MM.1S (cell line): Measurements from ENCODE around the gene TCTN3.

Source experiments
- EZH2 ChIP-seq: fragments of 300-600 bp; sonication (generic); optimal IDR thresholded peaks from 2 replicates; pipeline ENCODE3; 2017; ENCODE audit warnings: low read depth, mild to moderate bottlenecking, antibody characterized with exemption, low read length, mixed read lengths
- EZH2phosphoT487 ChIP-seq: fragments of 300-600 bp; sonication (generic); IDR thresholded peaks from 2 replicates; pipeline ENCODE4 v1.6.1; 2018; ENCODE audit warnings: antibody characterized with exemption, low read length
- TF ChIP-seq, protein P1 (sequence below): fragments of 300-600 bp; sonication (generic); IDR thresholded peaks from 2 replicates; pipeline ENCODE4 v1.5.1; 2016; ENCODE audit warnings: antibody characterized with exemption, low read length, mixed read lengths

DNA sequence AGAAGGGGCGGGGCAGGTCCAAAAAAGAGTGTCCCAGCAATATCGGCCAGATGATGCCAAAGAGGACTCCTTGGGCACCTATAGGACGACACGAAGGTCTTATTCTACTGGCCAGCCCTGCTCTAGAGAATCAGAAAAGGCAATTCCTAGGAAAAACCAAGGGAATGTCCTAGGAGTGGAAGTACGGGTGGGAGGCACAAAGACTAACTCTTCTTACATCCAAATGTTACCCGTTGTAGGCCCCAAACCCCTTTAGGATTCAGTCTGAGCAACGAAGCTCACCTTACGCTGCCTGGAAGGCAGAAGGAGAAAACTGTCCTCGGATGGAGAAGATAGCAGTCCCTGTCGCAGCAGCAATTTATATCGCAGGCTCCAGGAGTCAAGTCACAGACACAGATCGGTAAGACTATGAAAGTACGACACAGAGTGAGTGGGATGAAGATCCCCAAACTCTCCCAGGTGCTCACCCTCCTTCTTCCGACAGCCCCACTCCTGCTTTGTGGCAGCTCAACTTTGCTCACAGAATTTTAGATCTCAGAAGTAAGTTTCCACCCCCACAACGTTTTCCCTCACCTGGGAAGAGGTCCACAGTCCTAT lies 558 bp downstream of the TCTN3 start:
- TF ChIP-seq EZH2: no peak
- TF ChIP-seq, protein P1, sequence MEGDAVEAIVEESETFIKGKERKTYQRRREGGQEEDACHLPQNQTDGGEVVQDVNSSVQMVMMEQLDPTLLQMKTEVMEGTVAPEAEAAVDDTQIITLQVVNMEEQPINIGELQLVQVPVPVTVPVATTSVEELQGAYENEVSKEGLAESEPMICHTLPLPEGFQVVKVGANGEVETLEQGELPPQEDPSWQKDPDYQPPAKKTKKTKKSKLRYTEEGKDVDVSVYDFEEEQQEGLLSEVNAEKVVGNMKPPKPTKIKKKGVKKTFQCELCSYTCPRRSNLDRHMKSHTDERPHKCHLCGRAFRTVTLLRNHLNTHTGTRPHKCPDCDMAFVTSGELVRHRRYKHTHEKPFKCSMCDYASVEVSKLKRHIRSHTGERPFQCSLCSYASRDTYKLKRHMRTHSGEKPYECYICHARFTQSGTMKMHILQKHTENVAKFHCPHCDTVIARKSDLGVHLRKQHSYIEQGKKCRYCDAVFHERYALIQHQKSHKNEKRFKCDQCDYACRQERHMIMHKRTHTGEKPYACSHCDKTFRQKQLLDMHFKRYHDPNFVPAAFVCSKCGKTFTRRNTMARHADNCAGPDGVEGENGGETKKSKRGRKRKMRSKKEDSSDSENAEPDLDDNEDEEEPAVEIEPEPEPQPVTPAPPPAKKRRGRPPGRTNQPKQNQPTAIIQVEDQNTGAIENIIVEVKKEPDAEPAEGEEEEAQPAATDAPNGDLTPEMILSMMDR: no peak
- TF ChIP-seq EZH2phosphoT487: no peak
